Activated CD8-positive, alpha-beta memory T cell treated with anti-CD3 and anti-CD28 coated beads, Interleukin-2, amount 10 ng/mL, durations not matched to agents 7 days and 5 days (primary cell): ENCODE results near the gene DDX25. TPM values are rescaled to one million over a fixed set of nuclear protein-coding genes. Genes with fewer than 3 reads are reported as not detected.
"Not testable (repeated sequence)": the region's sequence is repeated elsewhere in the genome, so short reads cannot be mapped to it uniquely, and the experiment has no call there.

ENCODE experiments used
- ATAC-seq: fragments of 150-1000 bp; cut with Tn5 transposase; one replicate; pipeline ENCODE4 v1.10.0; 2021; ENCODE audit warnings: moderate library complexity
- CTCF ChIA-PET: fragments of 350-600 bp; sonication (Branson Sonifier 250); formaldehyde crosslinking; loops from one replicate; lab custom pipeline; 2021; ENCODE audit warnings: antibody characterized with exemption; lab: Charles Lee
- DNase-seq: peaks from one replicate; pipeline ENCODE4 v3.0.0-alpha.2; 2020
- H3K27ac Mint-ChIP-seq: one replicate; pipeline ENCODE4 v1.8.0; 2021; ENCODE audit warnings: mild to moderate bottlenecking, mixed read lengths
- H3K27me3 Mint-ChIP-seq: one replicate; pipeline ENCODE4 v1.8.0; 2021; ENCODE audit warnings: mixed read lengths
- H3K36me3 Mint-ChIP-seq: one replicate; pipeline ENCODE4 v1.8.0; 2021; ENCODE audit warnings: mild to moderate bottlenecking, mixed read lengths
- H3K4me1 Mint-ChIP-seq: one replicate; pipeline ENCODE4 v1.8.0; 2021; ENCODE audit warnings: mixed read lengths
- H3K4me3 Mint-ChIP-seq: one replicate; pipeline ENCODE4 v1.8.0; 2021; ENCODE audit warnings: mild to moderate bottlenecking, moderate library complexity, mixed read lengths
- H3K9me3 Mint-ChIP-seq: one replicate; pipeline ENCODE4 v1.8.0; 2022; ENCODE audit warnings: low read depth, mixed read lengths
- total RNA-seq, 2 experiments: library from RNA; stranded (reverse); gene quantifications; one replicate each; pipeline ENCODE4 v1.2.3, GENCODE V29; 2021

The DDX25 gene
- total RNA-seq, result under 1 TPM in 1 of 2 experiments, not detected in 1; 0.50 TPM

- peaks cover 48% of the 10 kb centered on the region for H3K27me3 Mint-ChIP-seq
- ATAC-seq, result no peak
- CTCF ChIA-PET, result interaction anchor here (1.0 to 2.4 kb wide), 3 partner anchors 17 to 335 kb away, joined by 3 to 26 read pairs (median 6); partner anchors contain the start of genes EI24 and HYLS1
- peaks cover 20% of the 10 kb centered on the region for H3K36me3 Mint-ChIP-seq
- H3K4me1 Mint-ChIP-seq, result peaks cover 38% of the 10 kb centered on the region
- H3K9me3 Mint-ChIP-seq, result no peaks in the 10 kb centered on the region
- DNase-seq, result no peak
- no peak within 1 kb of the TSS for H3K27ac Mint-ChIP-seq
- peak within 1 kb of the TSS; percentile 99 for H3K4me3 Mint-ChIP-seq
Measured at GRCh38 chr11:125903711-125904659, at the start of gene DDX25. Gene DDX25 (plus strand): TSS chr11:125904508. CDS start chr11:125904518, 10 bp downstream.

- H3K4me1 Mint-ChIP-seq, H3K27ac Mint-ChIP-seq, ATAC-seq, H3K9me3 Mint-ChIP-seq, CTCF ChIA-PET, H3K36me3 Mint-ChIP-seq, DNase-seq, H3K4me3 Mint-ChIP-seq: not testable (repeated sequence)
- peaks cover 31% of the 10 kb centered on the region for H3K27me3 Mint-ChIP-seq
Measured at GRCh38 chr11:125857670-125858069, 46.6 kb upstream of the DDX25 start.

- DNase-seq, CTCF ChIA-PET, ATAC-seq, H3K27me3 Mint-ChIP-seq, H3K4me1 Mint-ChIP-seq, H3K4me3 Mint-ChIP-seq, H3K27ac Mint-ChIP-seq, H3K9me3 Mint-ChIP-seq, H3K36me3 Mint-ChIP-seq: not testable (repeated sequence)
Measured at GRCh38 chr11:125862786-125863185, 41.5 kb upstream of the DDX25 start.

- not testable (repeated sequence) for H3K36me3 Mint-ChIP-seq, H3K4me1 Mint-ChIP-seq, H3K27me3 Mint-ChIP-seq, H3K27ac Mint-ChIP-seq, H3K9me3 Mint-ChIP-seq, H3K4me3 Mint-ChIP-seq, DNase-seq, ATAC-seq
- CTCF ChIA-PET, result interaction anchor here (0.6 kb wide), 1 partner anchor 196 kb away, joined by 4 read pairs; no protein-coding TSS in a partner anchor
Measured at GRCh38 chr11:125865354-125865753, 39.0 kb upstream of the DDX25 start.

- H3K4me1 Mint-ChIP-seq, result no peaks in the 10 kb centered on the region
- DNase-seq, result no peak
- CTCF ChIA-PET, result no interaction called here
- H3K36me3 Mint-ChIP-seq, result no peaks in the 10 kb centered on the region
- H3K9me3 Mint-ChIP-seq, result no peaks in the 10 kb centered on the region
- no peak overlapping the region for H3K27ac Mint-ChIP-seq
- peaks cover 2% of the 10 kb centered on the region for H3K27me3 Mint-ChIP-seq
- no peak overlapping the region for H3K4me3 Mint-ChIP-seq
- ATAC-seq, result no peak
Measured at GRCh38 chr11:125869521-125869920, 34.8 kb upstream of the DDX25 start.

GRCh38 chr11:125871391-125872137 lies 32.7 kb upstream of the DDX25 start:
- Mint-ChIP-seq H3K4me3 (no peak overlapping the region), H3K27me3 (peaks cover 6% of the 10 kb centered on the region), H3K9me3 (no peaks in the 10 kb centered on the region), H3K27ac (no peak overlapping the region), H3K36me3 (no peaks in the 10 kb centered on the region), H3K4me1 (no peaks in the 10 kb centered on the region)
- CTCF ChIA-PET, result no interaction called here
- DNase-seq (no peak), ATAC-seq (no peak)

- H3K4me1 Mint-ChIP-seq, result no peaks in the 10 kb centered on the region
- CTCF ChIA-PET, result no interaction called here
- ATAC-seq (no peak), DNase-seq (no peak)
- H3K9me3 Mint-ChIP-seq, result no peaks in the 10 kb centered on the region
- no peak overlapping the region for H3K27ac Mint-ChIP-seq
- peaks cover 6% of the 10 kb centered on the region for H3K27me3 Mint-ChIP-seq
- H3K36me3 Mint-ChIP-seq, result no peaks in the 10 kb centered on the region
- no peak overlapping the region for H3K4me3 Mint-ChIP-seq
Measured at GRCh38 chr11:125872138-125872491, 32.2 kb upstream of the DDX25 start.

- Mint-ChIP-seq H3K4me1 (no peaks in the 10 kb centered on the region), H3K9me3 (no peaks in the 10 kb centered on the region), H3K36me3 (no peaks in the 10 kb centered on the region), H3K4me3 (no peak overlapping the region), H3K27ac (no peak overlapping the region), H3K27me3 (peaks cover 10% of the 10 kb centered on the region)
- ATAC-seq (no peak), DNase-seq (no peak)
- CTCF ChIA-PET, result no interaction called here
Measured at GRCh38 chr11:125873881-125874555, 30.3 kb upstream of the DDX25 start.

GRCh38 chr11:125874556-125875124 lies 29.7 kb upstream of the DDX25 start:
- no peaks in the 10 kb centered on the region for H3K9me3 Mint-ChIP-seq
- CTCF ChIA-PET, result interaction anchor here (1.1 to 1.4 kb wide), 2 partner anchors 15 to 248 kb away, joined by 3 to 4 read pairs; no protein-coding TSS in a partner anchor
- no peaks in the 10 kb centered on the region for H3K4me1 Mint-ChIP-seq
- H3K36me3 Mint-ChIP-seq, result no peaks in the 10 kb centered on the region
- peaks cover 8% of the 10 kb centered on the region for H3K27me3 Mint-ChIP-seq
- H3K27ac Mint-ChIP-seq, result no peak overlapping the region
- ATAC-seq (peak; percentile 91), DNase-seq (peak; percentile 57)
- no peak overlapping the region for H3K4me3 Mint-ChIP-seq

- peaks cover 3% of the 10 kb centered on the region for H3K4me1 Mint-ChIP-seq
- no peak overlapping the region for H3K27ac Mint-ChIP-seq
- DNase-seq (no peak), ATAC-seq (no peak)
- no peaks in the 10 kb centered on the region for H3K36me3 Mint-ChIP-seq
- CTCF ChIA-PET, result interaction anchor here (1.3 kb wide), 1 partner anchor 290 kb away, joined by 3 read pairs; no protein-coding TSS in a partner anchor
- no peak overlapping the region for H3K4me3 Mint-ChIP-seq
- H3K9me3 Mint-ChIP-seq, result no peaks in the 10 kb centered on the region
- peaks cover 22% of the 10 kb centered on the region for H3K27me3 Mint-ChIP-seq
Measured at GRCh38 chr11:125881291-125881690, 23.0 kb upstream of the DDX25 start.

- H3K4me3 Mint-ChIP-seq, result no peak overlapping the region
- peaks cover 15% of the 10 kb centered on the region for H3K4me1 Mint-ChIP-seq
- DNase-seq (no peak), ATAC-seq (no peak)
- peaks cover 3% of the 10 kb centered on the region for H3K36me3 Mint-ChIP-seq
- peaks cover 25% of the 10 kb centered on the region for H3K27me3 Mint-ChIP-seq
- CTCF ChIA-PET, result no interaction called here
- H3K9me3 Mint-ChIP-seq, result no peaks in the 10 kb centered on the region
- H3K27ac Mint-ChIP-seq, result no peak overlapping the region
Measured at GRCh38 chr11:125883375-125883774, 20.9 kb upstream of the DDX25 start.

- Mint-ChIP-seq H3K4me1 (peaks cover 32% of the 10 kb centered on the region), H3K36me3 (peaks cover 7% of the 10 kb centered on the region), H3K4me3 (peak overlapping the region; percentile 81), H3K27ac (peak overlapping the region; percentile 98), H3K9me3 (no peaks in the 10 kb centered on the region), H3K27me3 (peaks cover 10% of the 10 kb centered on the region)
- peak; percentile 43 for ATAC-seq
- DNase-seq, result peak; percentile 67
- CTCF ChIA-PET, result interaction anchor here (0.6 to 3.8 kb wide), 6 partner anchors 10 to 270 kb away, joined by 3 to 26 read pairs (median 10); partner anchors contain the start of genes CHEK1, DDX25 and PUS3
Measured at GRCh38 chr11:125886997-125887372, 17.3 kb upstream of the DDX25 start.
